CD4-positive, alpha-beta T cell treated with Interleukin-6 at 100 ng/mL for 8 hours (primary cell): ENCODE measurements around the gene TANGO2.

Experiments
- DNase-seq: peaks from one replicate; pipeline ENCODE4 v3.0.0-alpha.2; 2020; ENCODE audit warnings: mixed read lengths, low spot score

TANGO2 gene

DNA sequence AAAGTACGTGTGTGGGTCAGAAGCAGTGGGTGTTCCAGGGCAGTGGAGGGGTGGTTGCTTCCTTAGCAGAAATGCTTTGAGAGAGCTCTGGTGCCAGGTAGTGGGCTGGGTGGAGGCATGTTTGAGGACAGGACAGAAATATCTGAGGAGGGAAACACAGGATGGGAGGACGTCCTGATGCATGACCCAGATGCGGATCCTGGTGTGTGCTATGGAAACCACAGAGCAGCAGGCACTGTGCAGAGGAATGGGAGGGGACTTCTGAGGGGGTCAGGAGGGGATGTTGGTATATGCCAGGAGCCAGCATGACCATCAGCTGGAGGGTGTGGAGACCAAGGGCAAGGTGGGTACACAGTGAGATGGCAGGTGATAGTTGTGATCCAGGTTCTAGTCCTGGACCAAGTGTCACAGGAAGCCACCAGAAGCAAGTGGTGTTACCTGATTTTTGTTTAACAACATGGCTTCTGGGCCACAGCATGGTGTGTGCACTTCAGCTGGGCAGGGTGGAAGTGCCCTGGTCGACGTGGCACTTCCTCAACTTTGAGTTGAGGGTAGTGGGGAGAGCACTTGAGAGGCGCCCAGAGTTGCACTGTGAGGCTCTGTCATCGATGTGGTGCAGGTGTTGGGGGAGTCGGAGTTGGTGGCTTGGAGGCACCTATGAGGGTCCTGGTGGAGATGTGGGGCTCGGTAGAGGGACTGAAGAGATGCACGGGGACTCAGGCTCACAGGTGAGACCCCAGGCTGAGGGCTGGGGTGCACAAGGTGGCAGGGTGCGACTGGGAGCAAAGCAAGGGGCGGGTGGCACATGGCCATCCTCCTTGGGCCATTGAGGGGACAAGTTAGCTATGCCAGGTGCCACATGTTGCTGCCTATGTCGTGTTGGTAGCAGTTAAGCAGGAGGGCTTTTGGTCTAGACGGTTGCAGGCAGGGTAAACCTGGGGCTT lies 66.7 kb downstream of the TANGO2 start:
- no peak for DNase-seq

DNA sequence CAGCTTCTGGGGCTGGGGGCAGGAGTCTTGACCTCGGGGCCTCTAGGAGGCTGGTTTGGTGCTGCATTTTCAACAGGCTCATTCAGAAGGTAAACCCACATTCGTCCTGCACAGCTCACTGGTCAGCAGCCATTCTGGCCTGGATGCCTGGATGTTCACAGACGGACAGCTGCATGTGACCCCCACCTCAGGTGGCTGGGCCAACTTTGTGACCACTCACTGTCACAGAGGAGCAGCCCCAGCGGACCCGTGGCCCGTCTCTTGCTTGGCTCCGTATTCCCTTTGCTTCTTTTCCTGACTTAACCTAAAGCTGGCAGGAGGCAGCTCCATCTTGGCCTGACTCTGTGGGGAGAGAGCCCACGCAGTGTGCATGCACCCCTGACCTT lies 67.3 kb downstream of the TANGO2 start:
- DNase-seq = no peak

DNA sequence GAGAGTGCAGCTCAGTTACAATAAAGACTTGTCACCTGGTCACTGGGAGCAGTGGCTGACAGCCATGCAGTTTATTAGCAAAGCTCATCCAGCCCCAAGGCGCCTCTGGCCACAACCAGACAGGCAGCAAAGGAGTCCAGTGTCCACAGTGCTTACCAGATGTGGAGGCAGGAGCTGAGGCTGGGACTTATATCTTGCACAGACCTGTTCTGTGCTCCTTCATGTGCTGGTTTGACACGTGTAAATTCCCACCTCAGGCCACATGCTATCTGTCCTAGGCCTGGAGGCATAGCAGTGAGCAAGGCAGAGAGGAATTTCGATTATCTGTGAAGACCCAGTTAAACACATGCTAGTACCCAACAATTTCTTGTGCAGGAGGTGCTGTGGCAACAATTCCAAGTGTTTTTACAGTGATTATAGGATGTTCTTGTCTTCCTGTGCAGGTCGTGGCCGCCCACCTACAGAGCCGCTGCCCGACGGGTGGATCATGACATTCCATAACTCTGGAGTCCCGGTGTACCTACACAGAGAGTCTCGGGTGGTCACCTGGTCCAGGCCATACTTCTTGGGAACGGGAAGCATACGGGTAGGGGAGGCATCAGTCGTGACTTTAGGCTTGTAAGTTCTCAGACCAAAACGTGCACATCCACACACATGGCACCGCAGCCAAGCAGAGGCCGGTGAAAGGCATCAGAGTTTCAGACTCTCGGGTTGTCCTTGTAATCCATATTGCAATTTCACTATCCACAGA lies 68.5 kb downstream of the TANGO2 start:
- DNase-seq = no peak

DNA sequence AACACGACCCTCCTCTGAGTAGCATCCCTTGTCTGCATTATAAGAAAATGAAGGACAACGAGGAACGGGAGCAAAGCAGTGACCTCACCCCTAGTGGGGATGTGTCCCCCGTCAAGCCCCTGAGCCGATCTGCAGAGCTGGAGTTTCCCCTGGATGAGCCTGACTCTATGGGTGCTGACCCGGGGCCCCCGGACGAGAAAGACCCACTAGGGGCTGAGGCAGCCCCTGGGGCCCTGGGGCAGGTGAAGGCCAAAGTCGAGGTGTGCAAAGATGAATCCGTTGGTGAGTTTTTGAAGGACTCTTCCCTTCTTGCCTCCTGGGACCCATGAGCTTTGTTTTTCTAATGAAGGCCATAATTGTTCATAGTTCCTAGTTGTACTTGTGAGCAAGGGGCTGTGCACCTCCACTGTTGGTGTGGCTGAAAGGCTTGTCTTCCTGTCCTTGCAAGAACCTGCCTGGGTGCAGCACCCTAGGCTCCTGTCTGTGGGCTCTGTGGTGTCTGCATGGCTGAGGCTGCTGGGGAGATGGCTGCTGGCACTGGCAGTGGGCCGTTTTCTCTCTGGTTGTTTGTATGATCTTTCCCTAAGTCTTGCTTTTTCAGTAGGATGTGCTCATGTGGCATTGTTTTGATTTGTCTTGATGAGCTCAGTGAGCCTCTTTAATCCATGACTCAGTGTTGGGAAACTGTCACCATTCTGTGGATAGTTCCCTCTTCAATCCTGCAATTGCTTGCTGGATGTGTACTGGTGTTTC lies 69.2 kb downstream of the TANGO2 start:
- DNase-seq = no peak

DNA sequence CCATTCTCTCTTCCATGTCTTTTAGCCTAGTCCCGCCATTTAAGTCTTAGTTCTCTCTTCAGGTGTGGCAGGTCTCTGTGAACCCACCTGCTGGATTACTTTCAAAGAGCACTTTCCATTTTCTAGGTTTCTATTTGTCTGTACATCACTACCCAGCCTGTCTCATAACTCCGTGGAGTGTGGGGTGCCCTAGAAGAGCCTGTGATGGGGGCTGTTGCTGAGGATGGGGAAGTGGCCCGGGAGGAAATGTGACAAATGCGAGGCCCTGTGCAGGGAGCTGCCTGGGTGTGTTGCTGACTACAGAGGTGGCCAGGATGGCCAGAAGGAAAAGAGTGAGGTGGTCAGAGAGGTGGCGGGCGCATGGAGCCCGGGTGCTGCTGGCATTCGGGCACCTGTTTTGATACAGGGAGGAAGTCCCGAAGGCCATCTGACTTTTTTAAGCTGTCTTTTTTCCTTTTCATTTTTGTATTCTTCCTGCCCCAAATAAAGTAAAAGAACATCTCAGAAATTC lies 69.9 kb downstream of the TANGO2 start:
- DNase-seq = no peak

DNA sequence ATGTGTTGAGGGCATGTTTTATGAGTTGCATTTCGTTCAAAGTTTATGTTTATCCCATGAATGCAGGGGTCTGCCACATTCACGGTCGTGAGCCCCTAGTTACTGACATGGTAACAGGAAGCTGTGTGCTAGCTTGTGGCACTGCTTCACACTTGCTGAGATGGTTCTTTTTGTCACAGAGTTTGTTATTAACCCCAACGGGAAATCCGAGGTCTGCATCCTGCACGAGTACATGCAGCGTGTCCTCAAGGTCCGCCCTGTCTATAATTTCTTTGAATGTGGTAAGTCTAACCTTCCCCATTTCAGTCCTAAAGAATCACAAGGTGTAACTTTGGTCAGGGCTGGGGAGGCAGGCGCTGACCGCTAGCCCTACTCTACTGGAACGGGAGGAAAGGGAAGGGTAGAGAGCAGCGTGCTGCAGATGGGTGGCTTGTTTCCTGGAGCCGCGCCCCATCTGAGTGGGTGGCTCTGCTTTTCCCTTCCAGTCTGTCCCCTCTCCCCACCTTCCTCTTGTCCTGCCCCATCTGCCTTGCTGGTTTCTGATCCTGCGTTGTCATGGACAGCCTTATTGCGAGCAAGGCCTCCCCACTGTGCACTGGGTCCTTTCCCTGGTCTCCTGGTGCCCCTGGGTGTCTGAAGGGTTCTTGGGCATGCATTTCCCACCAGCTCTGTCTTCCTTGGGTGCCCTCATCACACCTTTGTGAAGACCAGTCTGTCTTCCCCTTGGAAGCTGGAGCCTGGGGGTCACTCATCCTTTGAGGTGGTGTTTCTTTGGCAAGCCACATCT lies 71.0 kb downstream of the TANGO2 start:
- DNase-seq = no peak

DNA sequence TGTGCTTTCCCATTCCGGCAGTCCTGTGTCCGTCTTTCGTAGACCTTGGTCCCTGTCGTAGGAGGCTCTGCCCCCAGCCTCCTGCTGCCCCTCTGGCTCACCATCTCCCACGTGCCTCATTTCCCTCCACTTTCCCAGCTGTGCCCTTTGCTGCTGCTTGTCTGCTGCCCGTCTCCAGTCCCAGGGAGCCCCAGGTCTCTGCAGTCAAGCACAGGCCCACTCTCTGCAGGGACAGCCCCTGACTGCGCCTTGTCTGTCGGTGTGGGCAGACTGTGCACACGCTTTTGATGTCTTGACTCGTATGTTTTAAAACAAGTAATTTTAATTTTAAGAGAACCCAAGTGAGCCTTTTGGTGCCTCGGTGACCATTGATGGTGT lies 71.6 kb downstream of the TANGO2 start:
- DNase-seq = no peak

DNA sequence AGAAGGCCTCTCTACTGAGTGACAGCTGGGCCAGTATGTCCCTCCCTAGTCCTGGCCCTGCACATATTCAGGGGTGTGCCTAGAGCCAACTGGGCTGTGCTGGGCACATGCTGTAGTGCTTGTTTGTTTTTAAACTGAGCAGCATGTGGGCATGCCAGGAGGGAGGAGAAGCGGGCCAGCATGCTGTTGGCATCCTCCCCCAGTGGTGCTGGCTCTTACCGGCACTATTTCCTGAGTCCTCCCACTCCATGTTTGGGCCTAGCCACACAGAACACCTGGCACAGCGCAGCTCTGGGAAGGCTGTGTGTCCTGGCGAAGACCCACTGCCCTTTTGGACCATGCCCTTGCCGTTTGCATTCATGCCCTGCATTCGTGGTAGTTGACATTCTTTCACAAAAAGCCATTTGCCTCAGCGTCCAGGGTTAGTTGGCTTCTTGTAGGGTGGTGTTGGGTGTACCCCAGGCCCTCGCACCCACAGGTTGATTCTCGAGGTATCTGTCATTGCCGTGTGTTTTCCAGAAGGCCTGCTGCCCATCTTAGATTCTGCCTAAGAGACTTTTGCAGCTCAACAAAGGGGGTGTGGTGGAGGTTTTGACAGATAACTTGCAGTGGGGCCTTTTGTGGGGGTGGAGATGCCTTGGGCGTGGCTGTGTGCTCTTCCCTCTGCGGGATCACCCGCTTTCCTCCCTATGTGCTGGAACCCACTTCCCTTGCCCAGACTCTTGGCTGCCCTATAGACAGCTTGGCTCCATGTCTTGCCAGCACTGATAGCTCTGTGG lies 72.7 kb downstream of the TANGO2 start:
- no peak for DNase-seq

DNA sequence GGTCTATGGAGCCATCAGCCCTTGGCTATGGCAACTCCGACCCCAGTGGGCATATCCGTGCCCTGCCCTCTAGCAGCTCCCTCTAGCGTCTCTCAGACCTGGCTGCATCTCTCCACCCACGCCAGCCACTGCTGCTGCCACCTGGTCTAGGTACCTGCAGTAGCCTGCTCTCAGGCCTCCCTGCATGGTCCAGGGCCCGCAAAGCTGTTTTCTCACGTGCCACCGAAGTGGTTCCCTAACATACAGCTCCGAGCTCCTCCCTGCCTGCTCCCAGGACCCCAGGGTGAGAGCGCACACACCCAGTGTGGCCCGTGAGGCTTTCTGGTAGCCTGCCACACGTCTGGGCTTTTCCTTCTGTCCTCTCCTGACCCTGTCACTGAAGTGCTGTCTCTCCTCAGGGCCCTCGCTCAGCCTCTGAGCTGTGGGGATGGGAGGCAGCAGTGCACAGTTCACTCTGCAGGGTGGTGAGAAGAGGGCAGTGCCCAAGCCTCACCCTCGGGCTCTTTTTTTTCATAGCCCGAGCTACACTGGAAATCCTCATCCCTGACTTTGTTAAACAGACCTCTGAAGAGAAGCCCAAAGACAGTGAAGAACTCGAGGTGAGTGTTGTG lies 73.4 kb downstream of the TANGO2 start:
- no peak for DNase-seq

DNA sequence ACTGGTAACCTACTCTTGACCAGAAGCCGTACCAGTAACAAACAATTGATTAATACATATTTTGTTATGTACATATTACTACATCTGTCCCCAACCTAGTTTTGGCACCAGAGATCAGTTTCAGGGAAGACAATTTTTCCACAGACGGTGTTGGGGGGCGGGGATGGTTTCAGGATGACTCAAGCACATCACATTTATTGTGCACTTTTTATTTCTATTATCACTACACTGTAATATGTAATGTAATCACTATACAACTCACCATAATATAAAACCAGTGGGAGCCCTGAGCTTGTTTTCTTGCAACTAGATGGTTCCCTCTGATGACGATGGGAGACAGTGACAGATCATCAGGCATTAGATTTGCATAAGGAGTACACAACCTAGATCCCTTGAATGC lies 74.6 kb downstream of the TANGO2 start:
- DNase-seq = no peak

DNA sequence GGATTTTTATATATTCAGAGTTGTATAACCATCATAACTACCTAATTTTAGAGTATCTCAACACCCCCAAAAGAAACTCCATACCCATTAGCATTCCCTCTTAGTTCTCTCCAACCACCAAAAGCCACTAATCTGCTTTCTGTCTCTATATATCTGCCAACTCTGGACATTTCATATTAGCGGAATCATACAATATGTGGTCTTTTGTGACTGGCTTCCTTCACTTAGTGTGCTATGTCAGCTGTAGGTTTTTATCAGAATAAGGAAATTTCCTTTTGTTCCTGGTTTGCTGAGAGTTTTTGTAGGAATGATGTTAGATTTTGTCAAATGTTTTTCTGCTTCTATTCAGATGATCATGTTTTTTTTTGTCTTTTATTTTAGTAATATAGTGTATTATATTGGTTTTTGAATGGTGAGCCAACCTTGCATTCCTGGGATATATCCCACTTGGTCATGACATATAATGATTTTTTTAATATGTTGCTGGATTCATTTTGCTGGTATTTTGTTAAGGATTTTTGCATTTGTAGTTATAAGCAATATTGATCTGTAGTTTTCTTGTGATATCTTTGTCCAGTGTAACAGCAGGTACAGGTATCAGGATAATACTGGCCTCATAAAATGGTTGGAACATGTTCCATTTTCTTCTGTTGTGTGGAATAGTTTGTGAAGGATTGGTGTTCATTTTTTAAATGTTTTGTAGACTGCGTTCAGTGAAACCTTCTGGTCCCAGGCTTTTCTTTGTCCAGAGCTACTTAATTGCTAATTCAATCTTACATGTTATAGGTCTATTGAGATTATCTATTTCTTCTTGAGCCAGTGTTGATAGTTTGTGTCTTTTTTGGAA lies 75.9 kb downstream of the TANGO2 start:
- DNase-seq = no peak

DNA sequence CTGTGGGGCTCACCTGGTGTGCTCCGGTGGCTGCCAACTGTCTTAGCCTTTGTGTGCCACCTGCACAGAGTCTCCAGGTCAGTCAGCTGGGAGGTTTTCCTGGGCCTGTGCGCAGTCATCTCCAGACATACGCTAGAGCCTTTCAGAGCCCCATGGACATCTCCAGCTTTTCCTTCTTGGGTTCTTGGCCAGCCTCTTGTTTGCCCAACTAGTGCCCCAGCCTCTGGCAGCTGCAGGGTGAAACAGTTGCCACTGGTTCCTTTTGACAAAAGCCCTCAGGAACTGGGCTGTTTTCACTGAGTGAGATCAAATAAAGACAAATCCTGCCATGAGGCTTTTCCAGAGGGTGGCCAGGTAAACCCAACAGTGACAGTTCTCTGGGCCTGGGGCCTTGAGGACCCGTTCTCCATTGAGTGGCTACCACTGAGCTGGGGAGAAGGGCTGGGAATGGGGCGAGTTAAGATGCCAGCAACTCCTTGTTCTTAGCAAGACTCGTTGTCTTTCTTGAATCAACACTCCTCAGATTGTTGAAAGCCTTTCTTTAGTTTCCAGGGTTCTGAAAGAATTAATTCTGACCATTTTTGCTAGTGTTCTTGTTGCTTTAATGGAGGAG lies 78.3 kb downstream of the TANGO2 start:
- no peak for DNase-seq

DNA sequence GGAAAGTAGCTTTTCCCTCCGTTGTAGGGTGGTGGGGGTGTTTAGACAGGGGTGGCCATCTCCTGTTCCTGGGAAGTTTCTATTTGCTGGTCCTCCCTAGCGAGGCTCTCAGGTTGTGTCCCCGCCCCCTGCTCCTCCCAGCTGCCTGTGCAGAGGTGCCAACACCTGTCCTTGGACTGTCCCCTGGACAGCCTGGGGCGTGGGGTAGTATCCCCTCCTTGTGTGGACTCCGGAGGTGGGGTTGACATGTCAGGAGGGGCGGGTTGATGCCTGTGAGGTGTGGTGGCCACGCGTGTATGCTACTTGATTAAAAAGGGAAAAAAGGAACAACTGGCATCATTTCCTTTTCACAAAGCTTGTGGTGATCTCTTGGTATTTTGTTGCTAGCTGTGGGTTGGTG lies 80.7 kb downstream of the TANGO2 start:
- DNase-seq = no peak

DNA sequence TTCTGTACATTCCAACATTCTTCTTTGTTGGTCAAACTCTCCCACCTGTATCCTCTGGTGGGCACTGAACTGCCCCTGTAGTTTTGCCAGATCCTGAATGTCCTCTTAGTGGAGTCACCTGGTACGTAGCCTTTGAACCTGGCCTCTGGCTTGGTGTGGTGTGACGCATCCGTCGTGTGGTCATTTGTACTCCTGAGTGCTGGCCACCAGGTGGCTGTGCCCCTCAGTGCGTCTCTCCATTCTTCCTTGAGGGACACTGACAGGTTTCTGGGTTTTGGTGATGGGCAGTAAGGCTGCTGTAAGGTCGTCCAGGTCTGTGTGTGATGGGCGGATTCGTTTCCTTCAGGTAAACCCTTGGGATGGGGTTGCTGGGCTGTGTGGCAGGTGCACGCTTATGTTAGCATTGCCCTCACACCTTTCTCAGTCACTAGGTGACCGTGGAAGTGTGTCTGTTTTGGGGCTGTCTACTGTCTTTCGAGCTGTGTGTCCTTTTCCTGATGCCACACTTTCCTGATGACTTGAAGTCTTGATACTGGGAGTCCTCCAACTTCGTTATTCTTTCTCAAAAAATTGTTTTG lies 81.4 kb downstream of the TANGO2 start:
- no peak for DNase-seq

DNA sequence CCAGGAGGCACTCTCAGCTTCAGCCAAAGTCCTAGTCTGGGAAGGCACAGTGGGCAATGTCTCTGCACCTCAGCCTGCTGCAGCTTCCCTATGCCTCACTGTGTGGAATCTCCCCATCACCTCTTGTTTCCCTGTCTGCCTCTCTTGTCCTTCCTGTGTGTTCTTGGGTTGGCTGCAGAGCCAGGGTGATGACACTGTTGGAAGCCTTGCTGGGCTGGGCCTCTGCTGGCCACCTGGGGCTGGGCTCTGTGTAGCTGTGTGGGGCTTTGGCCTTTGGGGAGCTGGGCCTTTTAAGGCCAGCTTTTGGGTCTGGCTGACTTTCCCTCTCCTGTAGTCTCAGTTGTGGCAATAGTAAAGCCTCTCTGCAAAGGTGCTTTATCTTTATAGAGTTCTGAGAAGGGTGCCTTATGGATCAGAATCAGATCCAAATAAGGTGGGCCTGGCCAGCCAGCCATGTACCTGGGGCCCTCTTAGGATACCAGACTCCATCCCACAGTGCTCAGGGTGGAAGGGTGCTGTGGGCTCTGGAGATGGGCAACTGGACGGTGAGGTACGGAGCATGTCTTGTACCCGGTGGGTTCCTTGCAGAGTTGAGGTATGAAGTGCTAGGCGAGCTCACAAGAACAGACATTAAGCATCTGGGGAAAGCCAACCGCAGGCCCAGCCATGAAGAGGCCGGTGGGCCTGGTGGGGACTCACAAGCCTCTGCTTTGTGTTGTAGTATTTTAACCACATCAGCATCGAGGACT lies 84.7 kb downstream of the TANGO2 start:
- DNase-seq = no peak

DNA sequence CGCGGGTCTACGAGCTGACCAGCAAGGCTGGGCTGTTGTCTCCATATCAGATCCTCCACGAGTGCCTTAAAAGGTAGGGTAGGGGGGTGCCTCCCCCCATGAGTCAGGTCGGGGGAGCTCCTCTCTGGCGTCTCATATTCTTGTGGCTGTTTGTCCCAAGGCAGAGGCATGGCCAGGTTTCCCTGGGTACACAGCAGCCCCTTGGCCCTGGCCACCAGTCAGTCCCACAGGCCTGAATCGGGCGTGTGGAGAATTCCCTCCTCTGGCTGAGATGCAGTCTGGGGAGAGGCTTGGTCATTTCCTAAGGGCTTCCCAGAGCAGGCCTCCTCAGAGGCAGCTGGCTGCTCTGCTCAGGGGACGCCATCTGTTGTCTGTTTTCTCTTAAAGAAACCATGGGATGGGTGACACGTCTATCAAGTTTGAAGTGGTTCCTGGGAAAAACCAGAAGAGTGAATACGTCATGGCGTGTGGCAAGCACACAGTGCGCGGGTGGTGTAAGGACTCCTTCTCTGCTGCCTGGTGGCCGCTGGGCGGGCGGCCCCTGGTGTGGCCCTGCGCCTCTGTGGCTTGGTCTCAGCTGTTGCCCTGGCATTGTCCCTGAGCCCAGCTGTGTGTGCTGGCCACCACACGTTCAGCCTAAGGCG lies 85.4 kb downstream of the TANGO2 start:
- DNase-seq = no peak

DNA sequence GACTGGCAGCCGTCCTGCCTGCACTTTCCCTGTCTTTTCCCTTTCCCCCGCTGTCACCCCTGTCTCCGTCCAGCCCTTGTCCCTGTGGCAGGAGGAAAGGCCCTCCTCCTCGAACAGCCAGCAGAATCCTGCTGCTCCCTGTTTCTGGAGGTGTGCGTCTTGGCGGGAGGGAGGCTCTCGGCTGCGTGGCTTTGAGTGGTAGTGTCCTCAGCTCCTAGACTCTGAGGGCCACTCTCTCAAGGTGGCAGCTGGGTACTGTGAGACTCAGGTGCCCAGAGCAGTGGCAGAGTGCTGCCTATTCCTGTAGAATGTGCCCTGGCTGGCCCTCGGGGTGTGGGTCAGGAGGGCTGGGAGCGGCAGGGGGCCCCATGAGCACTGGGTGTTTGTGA lies 85.9 kb downstream of the TANGO2 start:
- DNase-seq = no peak
